Measurements from ENCODE around the gene MAD2L1BP. TPM values are rescaled to one million over a fixed set of nuclear protein-coding genes. Genes with fewer than 3 reads are reported as not detected.
A peak's percentile ranks its signal among the peaks of the same experiment; 100 is the strongest.

The MAD2L1BP gene
- total RNA-seq, 1 experiment from 2014 or later, result 36.6 TPM

- TF ChIP-seq REST (IDR thresholded peaks at IDR 0.05; ENCODE audit: low read depth), result no peak
These were observed 6.5 kb upstream of the MAD2L1BP start, which contains the start of gene GTPBP2 (continued) for GRCh38 chr6:43629104-43629504.

- intact Hi-C loops (cut with micrococcal nuclease), result loop anchor here (2.0 to 5.0 kb wide), 2 partner anchors 143 to 617 kb away; partner anchors contain the start of genes HSP90AB1 and VEGFA
- no peak for TF ChIP-seq EZH2 (IDR thresholded peaks at IDR 0.05)
- TF ChIP-seq POLR2AphosphoS5 (IDR thresholded peaks at IDR 0.05; ENCODE audit: low read depth, low read length), result peak; percentile 91
- TF ChIP-seq SRF (IDR thresholded peaks at IDR 0.05; ENCODE audit: low read depth), result no peak
- TF ChIP-seq JUND (IDR thresholded peaks at IDR 0.05), result no peak
- TF ChIP-seq MAX (IDR thresholded peaks at IDR 0.05), result no peak
- no peak for TF ChIP-seq YY1 (IDR thresholded peaks at IDR 0.05; ENCODE audit: extremely low read depth, insufficient replicate concordance, low read depth, low read length)
- no peak for TF ChIP-seq TCF7L2 (IDR thresholded peaks at IDR 0.05; ENCODE audit: borderline replicate concordance, extremely low read depth, insufficient read depth, insufficient read length)
- no peak for TF ChIP-seq FOSL1 (IDR thresholded peaks at IDR 0.05; ENCODE audit: low read depth)
- TF ChIP-seq SP1 (IDR thresholded peaks at IDR 0.05; ENCODE audit: low read depth), result no peak
- no peak for TF ChIP-seq ZFX (IDR thresholded peaks at IDR 0.05)
- TF ChIP-seq, protein P1, sequence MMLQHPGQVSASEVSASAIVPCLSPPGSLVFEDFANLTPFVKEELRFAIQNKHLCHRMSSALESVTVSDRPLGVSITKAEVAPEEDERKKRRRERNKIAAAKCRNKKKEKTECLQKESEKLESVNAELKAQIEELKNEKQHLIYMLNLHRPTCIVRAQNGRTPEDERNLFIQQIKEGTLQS (IDR thresholded peaks at IDR 0.05), result no peak
- TF ChIP-seq ELF1 (IDR thresholded peaks at IDR 0.05; ENCODE audit: borderline replicate concordance, low read depth), result no peak
- TF ChIP-seq POLR2A (IDR thresholded peaks at IDR 0.05; ENCODE audit: borderline replicate concordance, extremely low read depth, insufficient read depth, insufficient read length), result peak; percentile 80
These were observed 5.9 kb upstream of the MAD2L1BP start for GRCh38 chr6:43629505-43630300.

More at GRCh38 chr6:43629505-43630300, 5.9 kb upstream of the MAD2L1BP start:
- Histone ChIP-seq H3K79me2 (ENCODE audit: insufficient read depth, low read length) (peaks cover 24% of the 10 kb centered on the region), H3K4me2 (ENCODE audit: low read length) (peak overlapping the region; percentile 84), H3K9me2 (ENCODE audit: insufficient read depth) (no peaks in the 10 kb centered on the region), H3K4me3 (replicated peaks in 1 of 2; ENCODE audit: low read depth in 1 of 2, low read length in 2 of 2) (peak overlapping the region; percentile 80 to 100), H2AFZ (ENCODE audit: low read depth, low read length, poor library complexity, severe bottlenecking) (peak overlapping the region; percentile 80), H3K9me3 (ENCODE audit: control insufficient read depth in 1 of 2, insufficient read depth in 1 of 2, low read depth in 1 of 2, low read length in 2 of 2) (no peaks in the 10 kb centered on the region), H3K27me3 (ENCODE audit: insufficient read depth, low read length) (no peaks in the 10 kb centered on the region), H3K36me3 (ENCODE audit: control insufficient read depth in 1 of 2, insufficient read depth in 2 of 2, low read length in 2 of 2) (peaks cover 3 to 14% of the 10 kb centered on the region in 2 experiments; a peak in 1 of 4 replicates), H4K20me1 (ENCODE audit: insufficient read depth) (no peaks in the 10 kb centered on the region), H3K27ac (ENCODE audit: low read depth, low read length) (peak overlapping the region; percentile 86), H3K9ac (ENCODE audit: low read length) (peak overlapping the region; percentile 88), H3K4me1 (ENCODE audit: control insufficient read depth in 1 of 2, insufficient read depth in 2 of 2, low read length in 2 of 2) (peaks cover 20 to 39% of the 10 kb centered on the region in 2 experiments)
- BruUV-seq (replicated peaks), result TSS peak; percentile 41
- CTCF ChIA-PET, result interaction anchor here (0.6 to 2.0 kb wide), 10 partner anchors 22 to 449 kb away, joined by 3 to 7 read pairs (median 4); partner anchors contain the start of gene VEGFA
- POLR2A ChIA-PET, result interaction anchor here (0.6 to 3.4 kb wide), 19 partner anchors 11 to 884 kb away, joined by 3 to 43 read pairs (median 3); partner anchors contain the start of genes POLH, POLR1C, TBCC and VEGFA
- DNase-seq (ENCODE audit: low read depth, low spot score) (peak; percentile 95), ATAC-seq (peak; percentile 80)
- RAD21 ChIA-PET (ENCODE audit: low non-redundant PET in 1 of 2, low total read pairs in 2 of 2, uncharacterized antibody in 2 of 2, unreplicated experiment in 2 of 2), result interaction anchor here in 1 of 2 experiments (0.7 to 1.5 kb wide), 2 partner anchors 55 to 449 kb away, joined by 4 to 7 read pairs; no protein-coding TSS in a partner anchor
